ENCODE results near the gene TNFSF15. TPM values are rescaled to one million over a fixed set of nuclear protein-coding genes. Genes with fewer than 3 reads are reported as not detected.

The TNFSF15 gene
- total and polyA plus RNA-seq, 2 of the 4 experiments (the other 2 are of a cell fraction), result 0.03 to 0.18 TPM

GRCh38 chr9:114776683-114777399 is 29.0 kb downstream of the TNFSF15 start:
- no peak overlapping the region for H4K8ac ChIP-seq (ENCODE audit: low read depth in 2 of 2, low read length in 2 of 2)
- H3K18ac ChIP-seq (ENCODE audit: low read depth, low read length), result no peak overlapping the region
- no peaks in the 10 kb centered on the region for H3K9me1 ChIP-seq (ENCODE audit: insufficient read depth, low read length)
- dilution Hi-C loops (cut with HindIII; ENCODE audit: low sequenced_read_pairs, unreplicated experiment), result no loop called here
- H3K79me1 ChIP-seq (ENCODE audit: low read depth in 1 of 2, low read length in 2 of 2), result no peaks in the 10 kb centered on the region
- intact Hi-C loops (cut with micrococcal nuclease), result no loop called here
- H2AFZ ChIP-seq (replicated peaks; ENCODE audit: low read length, poor library complexity), result no peak overlapping the region
- H3K36me3 ChIP-seq (ENCODE audit: control insufficient read depth, insufficient read depth, low read length), result no peaks in the 10 kb centered on the region
- H3K27ac ChIP-seq (ENCODE audit: insufficient read depth, low read length), result no peak overlapping the region
- H3K14ac ChIP-seq (replicated peaks; ENCODE audit: low read depth, low read length), result no peak overlapping the region
- H2AK5ac ChIP-seq (ENCODE audit: low read depth, low read length), result no peak overlapping the region
- WGBS, 2 experiments (ENCODE audit: extremely low coverage in 2 of 2, insufficient read length in 1 of 2), result no CpG with 5 or more reads among the region's 6 CpGs
- H3K4me2 ChIP-seq (ENCODE audit: low read depth, low read length), result no peak overlapping the region
- DNase-seq, result no peak
- no peak overlapping the region for H3K4ac ChIP-seq (ENCODE audit: low read depth, low read length)
- in situ Hi-C loops (cut with MboI; ENCODE audit: low sequenced_read_pairs), result no loop called here
- H2BK15ac ChIP-seq (ENCODE audit: low read depth, low read length), result no peak overlapping the region
- H4K91ac ChIP-seq (ENCODE audit: insufficient read depth, low read depth, low read length), result no peak overlapping the region
- peaks cover 44% of the 10 kb centered on the region for H3K27me3 ChIP-seq (ENCODE audit: control insufficient read depth, insufficient read depth, low read length)
- no peaks in the 10 kb centered on the region for H4K20me1 ChIP-seq (ENCODE audit: insufficient read depth, low read length)
- H3K9ac ChIP-seq (ENCODE audit: low read depth, low read length), result no peak overlapping the region
- no peak for ATAC-seq (ENCODE audit: low read depth)
- no peak for TF ChIP-seq RFX5 (IDR thresholded peaks at IDR 0.05; ENCODE audit: low read depth, low read length)
- no peak for TF ChIP-seq CTCF (conservative IDR thresholded peaks at IDR 0.05; ENCODE audit: low read depth, low read length)
- no peak for TF ChIP-seq POLR2A (IDR thresholded peaks at IDR 0.05; ENCODE audit: low read depth, low read length)
- no peak for TF ChIP-seq SMC3 (IDR thresholded peaks at IDR 0.05; ENCODE audit: low read depth, low read length)
- TF ChIP-seq RCOR1 (IDR thresholded peaks at IDR 0.05; ENCODE audit: insufficient replicate concordance, low read length), result no peak
- no peak for TF ChIP-seq CEBPB (IDR thresholded peaks at IDR 0.05; ENCODE audit: low read depth, low read length)
- no peak for TF ChIP-seq MXI1 (IDR thresholded peaks at IDR 0.05; ENCODE audit: borderline replicate concordance, low read depth, low read length)
- no peak for TF ChIP-seq FOS (IDR thresholded peaks at IDR 0.05; ENCODE audit: low read depth, low read length)
- TF ChIP-seq NFE2L2 (IDR thresholded peaks at IDR 0.05; ENCODE audit: low read depth, low read length), result no peak
- TF ChIP-seq RAD21 (IDR thresholded peaks at IDR 0.05; ENCODE audit: low read length), result no peak
- TF ChIP-seq MAFK (IDR thresholded peaks at IDR 0.05; ENCODE audit: low read depth, low read length), result no peak
- TF ChIP-seq, protein P1, sequence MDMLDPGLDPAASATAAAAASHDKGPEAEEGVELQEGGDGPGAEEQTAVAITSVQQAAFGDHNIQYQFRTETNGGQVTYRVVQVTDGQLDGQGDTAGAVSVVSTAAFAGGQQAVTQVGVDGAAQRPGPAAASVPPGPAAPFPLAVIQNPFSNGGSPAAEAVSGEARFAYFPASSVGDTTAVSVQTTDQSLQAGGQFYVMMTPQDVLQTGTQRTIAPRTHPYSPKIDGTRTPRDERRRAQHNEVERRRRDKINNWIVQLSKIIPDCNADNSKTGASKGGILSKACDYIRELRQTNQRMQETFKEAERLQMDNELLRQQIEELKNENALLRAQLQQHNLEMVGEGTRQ (IDR thresholded peaks at IDR 0.05; ENCODE audit: low read depth, low read length), result no peak
- no peak for TF ChIP-seq MAZ (IDR thresholded peaks at IDR 0.05; ENCODE audit: borderline replicate concordance, low read depth, low read length)
- no peak for TF ChIP-seq CHD1 (IDR thresholded peaks at IDR 0.05; ENCODE audit: low read depth, low read length)
- H4K5ac ChIP-seq (ENCODE audit: low read depth, low read length), result no peak overlapping the region
- CTCF ChIA-PET, result interaction anchor here (0.6 kb wide), 1 partner anchor 116 kb away, joined by 3 read pairs; no protein-coding TSS in a partner anchor
- H3K4me3 ChIP-seq (ENCODE audit: insufficient read depth, low read depth, low read length), result no peak overlapping the region
- H2BK5ac ChIP-seq (ENCODE audit: low read depth, low read length, poor library complexity, severe bottlenecking), result no peak overlapping the region
- no peak overlapping the region for H2BK120ac ChIP-seq (ENCODE audit: low read depth, low read length)
- no peak overlapping the region for H2AK9ac ChIP-seq (replicated peaks; ENCODE audit: low read depth, low read length, poor library complexity)
- no peaks in the 10 kb centered on the region for H3K4me1 ChIP-seq (ENCODE audit: control insufficient read depth, insufficient read depth, low read length)
- H3K23ac ChIP-seq (ENCODE audit: low read depth, low read length), result no peak overlapping the region
- H3K9me3 ChIP-seq (ENCODE audit: control insufficient read depth, insufficient read depth, low read length), result no peaks in the 10 kb centered on the region
- BruUV-seq (replicated peaks), result no TSS peak
- POLR2A ChIA-PET (ENCODE audit: unreplicated experiment), result no interaction called here
- H3K56ac ChIP-seq (ENCODE audit: extremely low read depth, insufficient read depth, low read length), result no peak overlapping the region
- H2BK20ac ChIP-seq (ENCODE audit: low read depth, low read length), result no peak overlapping the region

All from IMR-90 (cell line).